ENCODE data around the gene OGFOD3. TPM values are rescaled to one million over a fixed set of nuclear protein-coding genes. Genes with fewer than 3 reads are reported as not detected.
"Not testable (repeated sequence)": the region's sequence is repeated elsewhere in the genome, so short reads cannot be mapped to it uniquely, and the experiment has no call there.

Gene OGFOD3
- total RNA-seq, 2 experiments from 2014 or later = 31.1 to 32.9 TPM

GRCh38 chr17:82419540-82419939 is 1.2 kb upstream of the OGFOD3 start:
- intact Hi-C loops (cut with micrococcal nuclease) = loop anchor here (2.0 kb wide), 3 partner anchors 133 to 227 kb away; no protein-coding TSS in a partner anchor
- no peaks in the 10 kb centered on the region for H3K27me3 Mint-ChIP-seq (ENCODE audit: low read depth)
- peaks cover 8% of the 10 kb centered on the region for H3K36me3 Mint-ChIP-seq (ENCODE audit: low read depth)
- DNase-seq = no peak
- peak overlapping the region; percentile 75 for H3K4me3 Mint-ChIP-seq
- H3K9me3 Mint-ChIP-seq = peaks cover 2% of the 10 kb centered on the region
- H3K4me1 Mint-ChIP-seq (ENCODE audit: low read depth) = peaks cover 30% of the 10 kb centered on the region
- CTCF ChIA-PET = interaction anchor here (0.6 to 1.5 kb wide), 3 partner anchors 122 to 183 kb away, joined by 3 to 5 read pairs (median 4); no protein-coding TSS in a partner anchor
- H3K27ac Mint-ChIP-seq = peak overlapping the region; percentile 59

GRCh38 chr17:82416771-82417170 is 1.6 kb downstream of the OGFOD3 start:
- Mint-ChIP-seq H3K36me3 (ENCODE audit: low read depth) (peaks cover 10% of the 10 kb centered on the region), H3K27ac (no peak overlapping the region), H3K4me1 (ENCODE audit: low read depth) (peaks cover 30% of the 10 kb centered on the region), H3K9me3 (no peaks in the 10 kb centered on the region), H3K4me3 (no peak overlapping the region), H3K27me3 (ENCODE audit: low read depth) (no peaks in the 10 kb centered on the region)
- CTCF ChIA-PET = interaction anchor here (0.8 to 2.1 kb wide), 3 partner anchors 64 to 115 kb away, joined by 3 to 19 read pairs (median 3); no protein-coding TSS in a partner anchor
- intact Hi-C loops (cut with micrococcal nuclease) = no loop called here
- DNase-seq = no peak

GRCh38 chr17:82416264-82416663 is 2.1 kb downstream of the OGFOD3 start:
- intact Hi-C loops (cut with micrococcal nuclease) = no loop called here
- Mint-ChIP-seq H3K27me3 (ENCODE audit: low read depth) (no peaks in the 10 kb centered on the region), H3K27ac (no peak overlapping the region), H3K9me3 (no peaks in the 10 kb centered on the region), H3K36me3 (ENCODE audit: low read depth) (peaks cover 8% of the 10 kb centered on the region), H3K4me1 (ENCODE audit: low read depth) (peaks cover 30% of the 10 kb centered on the region), H3K4me3 (no peak overlapping the region)
- DNase-seq = no peak
- CTCF ChIA-PET = interaction anchor here (0.8 to 2.1 kb wide), 2 partner anchors 63 to 66 kb away, joined by 3 to 19 read pairs; no protein-coding TSS in a partner anchor

- no peak for DNase-seq
- no peaks in the 10 kb centered on the region for H3K27me3 Mint-ChIP-seq (ENCODE audit: low read depth)
- H3K4me1 Mint-ChIP-seq (ENCODE audit: low read depth) = peaks cover 30% of the 10 kb centered on the region
- no peak overlapping the region for H3K27ac Mint-ChIP-seq
- no peaks in the 10 kb centered on the region for H3K9me3 Mint-ChIP-seq
- peaks cover 8% of the 10 kb centered on the region for H3K36me3 Mint-ChIP-seq (ENCODE audit: low read depth)
- intact Hi-C loops (cut with micrococcal nuclease) = no loop called here
- CTCF ChIA-PET = interaction anchor here (2.1 to 2.2 kb wide), 2 partner anchors 63 to 65 kb away, joined by 5 to 19 read pairs; no protein-coding TSS in a partner anchor
- H3K4me3 Mint-ChIP-seq = no peak overlapping the region
Measured at GRCh38 chr17:82415786-82416185, 2.6 kb downstream of the OGFOD3 start.

- Mint-ChIP-seq H3K4me1 (ENCODE audit: low read depth) (peaks cover 30% of the 10 kb centered on the region), H3K9me3 (no peaks in the 10 kb centered on the region), H3K36me3 (ENCODE audit: low read depth) (peaks cover 8% of the 10 kb centered on the region), H3K4me3 (no peak overlapping the region), H3K27me3 (ENCODE audit: low read depth) (no peaks in the 10 kb centered on the region), H3K27ac (no peak overlapping the region)
- CTCF ChIA-PET = interaction anchor here (0.6 to 2.2 kb wide), 3 partner anchors 12 to 66 kb away, joined by 3 to 5 read pairs (median 4); no protein-coding TSS in a partner anchor
- DNase-seq = no peak
- intact Hi-C loops (cut with micrococcal nuclease) = no loop called here
Measured at GRCh38 chr17:82415336-82415735, 3.0 kb downstream of the OGFOD3 start.

GRCh38 chr17:82414548-82415281 is 3.7 kb downstream of the OGFOD3 start:
- CTCF ChIA-PET = interaction anchor here (0.6 to 2.2 kb wide), 7 partner anchors 12 to 118 kb away, joined by 3 to 5 read pairs (median 3); no protein-coding TSS in a partner anchor
- intact Hi-C loops (cut with micrococcal nuclease) = loop anchor here (1.0 kb wide), 3 partner anchors 62 to 384 kb away; no protein-coding TSS in a partner anchor
- H3K9me3 Mint-ChIP-seq = no peaks in the 10 kb centered on the region
- H3K27ac Mint-ChIP-seq = no peak overlapping the region
- no peaks in the 10 kb centered on the region for H3K27me3 Mint-ChIP-seq (ENCODE audit: low read depth)
- peaks cover 24% of the 10 kb centered on the region for H3K4me1 Mint-ChIP-seq (ENCODE audit: low read depth)
- DNase-seq = peak; percentile 89
- H3K4me3 Mint-ChIP-seq = no peak overlapping the region
- H3K36me3 Mint-ChIP-seq (ENCODE audit: low read depth) = peaks cover 7% of the 10 kb centered on the region

GRCh38 chr17:82412535-82413520 is 5.6 kb downstream of the OGFOD3 start:
- DNase-seq = no peak
- intact Hi-C loops (cut with micrococcal nuclease) = no loop called here
- Mint-ChIP-seq H3K27me3 (ENCODE audit: low read depth) (no peaks in the 10 kb centered on the region), H3K27ac (no peak overlapping the region), H3K36me3 (ENCODE audit: low read depth) (peaks cover 10% of the 10 kb centered on the region), H3K4me3 (no peak overlapping the region), H3K4me1 (ENCODE audit: low read depth) (peaks cover 17% of the 10 kb centered on the region), H3K9me3 (no peaks in the 10 kb centered on the region)
- CTCF ChIA-PET = no interaction called here

- CTCF ChIA-PET; H3K9me3 Mint-ChIP-seq; H3K4me3 Mint-ChIP-seq; H3K27me3 Mint-ChIP-seq (ENCODE audit: low read depth); DNase-seq; H3K27ac Mint-ChIP-seq; intact Hi-C loops (cut with micrococcal nuclease): not testable (repeated sequence)
- Mint-ChIP-seq H3K36me3 (ENCODE audit: low read depth) (peaks cover 12% of the 10 kb centered on the region), H3K4me1 (ENCODE audit: low read depth) (peaks cover 14% of the 10 kb centered on the region)
Measured at GRCh38 chr17:82412081-82412480, 6.3 kb downstream of the OGFOD3 start.

GRCh38 chr17:82411396-82412053 is 6.9 kb downstream of the OGFOD3 start:
- DNase-seq = no peak
- Mint-ChIP-seq H3K9me3 (no peaks in the 10 kb centered on the region), H3K27ac (no peak overlapping the region), H3K4me1 (ENCODE audit: low read depth) (peaks cover 14% of the 10 kb centered on the region), H3K4me3 (no peak overlapping the region), H3K36me3 (ENCODE audit: low read depth) (peaks cover 12% of the 10 kb centered on the region), H3K27me3 (ENCODE audit: low read depth) (no peaks in the 10 kb centered on the region)
- intact Hi-C loops (cut with micrococcal nuclease) = no loop called here
- CTCF ChIA-PET = no interaction called here

- Mint-ChIP-seq H3K4me3 (no peak overlapping the region), H3K27me3 (ENCODE audit: low read depth) (no peaks in the 10 kb centered on the region), H3K9me3 (no peaks in the 10 kb centered on the region), H3K4me1 (ENCODE audit: low read depth) (peaks cover 7% of the 10 kb centered on the region), H3K36me3 (ENCODE audit: low read depth) (peaks cover 13% of the 10 kb centered on the region), H3K27ac (no peak overlapping the region)
- CTCF ChIA-PET = interaction anchor here (0.6 to 0.9 kb wide), 4 partner anchors 15 to 256 kb away, joined by 3 to 6 read pairs (median 5); no protein-coding TSS in a partner anchor
- DNase-seq = no peak
- intact Hi-C loops (cut with micrococcal nuclease) = no loop called here
Measured at GRCh38 chr17:82410014-82410716, 8.2 kb downstream of the OGFOD3 start.

GRCh38 chr17:82408938-82409318 is 9.5 kb downstream of the OGFOD3 start:
- Mint-ChIP-seq H3K4me1 (ENCODE audit: low read depth) (no peaks in the 10 kb centered on the region), H3K36me3 (ENCODE audit: low read depth) (peaks cover 12% of the 10 kb centered on the region), H3K27ac (no peak overlapping the region), H3K27me3 (ENCODE audit: low read depth) (no peaks in the 10 kb centered on the region), H3K9me3 (no peaks in the 10 kb centered on the region), H3K4me3 (no peak overlapping the region)
- DNase-seq = no peak
- intact Hi-C loops (cut with micrococcal nuclease) = no loop called here
- CTCF ChIA-PET = no interaction called here

Data from activated naive CD4-positive, alpha-beta T cell treated with anti-CD3 and anti-CD28 coated beads for 36 hours (primary cell).